ENCODE measurements around the gene TPH1. TPM values are rescaled to one million over a fixed set of nuclear protein-coding genes. Genes with fewer than 3 reads are reported as not detected.
"Not testable (repeated sequence)": the region's sequence is repeated elsewhere in the genome, so short reads cannot be mapped to it uniquely, and the experiment has no call there.

TPH1 gene
- total RNA-seq, 1 donor from 2014 or later: under 0.01 TPM

- DNase-seq (ENCODE audit: low read depth, low spot score): no peak
Observed at GRCh38 chr11:18022419-18022818, 23.6 kb downstream of the TPH1 start.

GRCh38 chr11:18019650-18020049 lies 26.4 kb downstream of the TPH1 start:
- DNase-seq (ENCODE audit: low read depth, low spot score): no peak

GRCh38 chr11:18016789-18017188 lies 29.3 kb downstream of the TPH1 start:
- no peak for DNase-seq (ENCODE audit: low read depth, low spot score)

- no peak for DNase-seq (ENCODE audit: low read depth, low spot score)
Observed at GRCh38 chr11:18014876-18015275, 31.2 kb downstream of the TPH1 start.

GRCh38 chr11:18013790-18014507 lies 32.1 kb downstream of the TPH1 start:
- DNase-seq (ENCODE audit: low read depth, low spot score): no peak

- DNase-seq (ENCODE audit: low read depth, low spot score): peak; percentile 20
Observed at GRCh38 chr11:18012906-18013781, 32.9 kb downstream of the TPH1 start, which contains the start of gene SERGEF. Gene SERGEF, minus strand, starts transcription at chr11:18013047. Its CDS starts 37 bp downstream, at chr11:18013010.

GRCh38 chr11:18012122-18012905 lies 33.8 kb downstream of the TPH1 start:
- no peak for DNase-seq (ENCODE audit: low read depth, low spot score)

- no peak for DNase-seq (ENCODE audit: low read depth, low spot score)
Observed at GRCh38 chr11:18011633-18012032, 34.4 kb downstream of the TPH1 start.

- no peak for DNase-seq (ENCODE audit: low read depth, low spot score)
Observed at GRCh38 chr11:18010977-18011586, 35.0 kb downstream of the TPH1 start.

GRCh38 chr11:18010121-18010670 lies 35.9 kb downstream of the TPH1 start:
- no peak for DNase-seq (ENCODE audit: low read depth, low spot score)

- DNase-seq (ENCODE audit: low read depth, low spot score): no peak
Observed at GRCh38 chr11:18005376-18006129, 40.5 kb downstream of the TPH1 start.

- no peak for DNase-seq (ENCODE audit: low read depth, low spot score)
Observed at GRCh38 chr11:18001191-18001590, 44.9 kb downstream of the TPH1 start.

GRCh38 chr11:18000760-18001159 lies 45.3 kb downstream of the TPH1 start:
- no peak for DNase-seq (ENCODE audit: low read depth, low spot score)

GRCh38 chr11:18000128-18000527 lies 45.9 kb downstream of the TPH1 start:
- DNase-seq (ENCODE audit: low read depth, low spot score): not testable (repeated sequence)

Other genes starting within 250 kb of the TPH1 start
- gene SERGEF, start 33.2 kb downstream of the TPH1 start, total RNA-seq: 19.9 and 23.3 TPM in 2 replicates
- 21.6 and 35.1 TPM in 2 replicates for gene SAAL1, start 59.8 kb upstream of the TPH1 start, total RNA-seq
- gene MRGPRX3, start 86.3 kb upstream of the TPH1 start, total RNA-seq: not detected in 2 replicates
- gene MRGPRX4, start 126.6 kb upstream of the TPH1 start, total RNA-seq: not detected in 2 replicates
- not detected in 2 replicates for gene SAA4, start 190.5 kb upstream of the TPH1 start, total RNA-seq
- not detected in 2 replicates for gene SAA2, start 202.4 kb upstream of the TPH1 start, total RNA-seq
- not detected in 2 replicates for gene SAA1, start 220.0 kb upstream of the TPH1 start, total RNA-seq

All from pulmonary artery endothelial cell (primary cell).